ENCODE results near the gene F11.

The F11 gene

DNA sequence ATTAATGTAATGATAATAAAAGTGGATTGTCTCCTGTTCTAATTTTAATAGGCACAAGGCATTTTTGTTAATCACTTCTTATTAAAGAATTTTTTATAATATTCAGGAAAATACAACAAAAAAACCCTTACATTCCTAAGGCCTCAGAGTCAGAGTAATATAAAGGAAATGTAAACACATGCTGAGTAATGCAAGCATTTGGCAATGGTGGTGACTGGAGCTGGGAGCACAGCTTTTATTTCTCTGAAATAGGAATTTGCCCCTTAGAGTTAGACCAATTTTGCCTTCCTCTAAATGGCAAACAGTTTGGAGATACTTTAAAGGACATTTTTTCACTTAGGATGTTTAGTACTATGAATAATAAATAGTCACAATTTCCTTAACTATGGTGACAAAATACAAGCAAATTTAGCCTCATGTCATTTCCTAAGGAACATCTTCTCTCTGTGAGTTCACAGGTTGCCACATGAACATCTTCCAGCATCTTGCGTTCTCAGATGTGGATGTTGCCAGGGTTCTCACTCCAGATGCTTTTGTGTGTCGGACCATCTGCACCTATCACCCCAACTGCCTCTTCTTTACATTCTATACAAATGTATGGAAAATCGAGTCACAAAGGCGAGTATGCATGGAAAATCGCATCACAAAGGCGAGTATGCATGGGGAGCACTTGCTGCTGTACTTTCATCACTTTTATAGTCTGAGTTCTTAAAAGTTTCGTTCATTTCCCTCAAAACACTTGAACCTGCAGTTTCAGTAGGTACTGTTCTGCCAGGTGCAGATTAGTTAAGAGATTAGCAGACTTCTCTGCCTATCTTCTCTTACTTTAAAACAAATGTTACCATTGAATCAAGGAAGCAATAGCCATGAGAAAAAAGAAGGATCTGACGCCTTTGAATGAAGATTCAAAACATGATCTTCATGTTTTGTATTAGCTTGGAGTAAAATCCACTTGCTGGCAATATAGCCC is 15.9 kb upstream of the F11 start:
- H4K20me1 ChIP-seq (ENCODE audit: control insufficient read depth, insufficient read depth, low read depth, low read length), result no peaks in the 10 kb centered on the region
- H3K9me3 ChIP-seq (ENCODE audit: control insufficient read depth, insufficient read depth, low read length), result no peaks in the 10 kb centered on the region
- H3K27me3 ChIP-seq (ENCODE audit: control insufficient read depth, low read length), result peaks cover 3% of the 10 kb centered on the region; the same call in 1 of the 2 replicates
- no peaks in the 10 kb centered on the region for H3K4me1 ChIP-seq (ENCODE audit: control insufficient read depth, low read length)
- H3K4me3 ChIP-seq (ENCODE audit: low read length), result no peak overlapping the region
- no peaks in the 10 kb centered on the region for H3F3A ChIP-seq (ENCODE audit: control insufficient read depth, insufficient read depth)
- no peak overlapping the region for H3K27ac ChIP-seq (ENCODE audit: low read depth, low read length)
- H3K36me3 ChIP-seq (ENCODE audit: control insufficient read depth, low read length), result no peaks in the 10 kb centered on the region
- H3K4me2 ChIP-seq (ENCODE audit: low read length), result no peak overlapping the region
- TF ChIP-seq, protein P1, sequence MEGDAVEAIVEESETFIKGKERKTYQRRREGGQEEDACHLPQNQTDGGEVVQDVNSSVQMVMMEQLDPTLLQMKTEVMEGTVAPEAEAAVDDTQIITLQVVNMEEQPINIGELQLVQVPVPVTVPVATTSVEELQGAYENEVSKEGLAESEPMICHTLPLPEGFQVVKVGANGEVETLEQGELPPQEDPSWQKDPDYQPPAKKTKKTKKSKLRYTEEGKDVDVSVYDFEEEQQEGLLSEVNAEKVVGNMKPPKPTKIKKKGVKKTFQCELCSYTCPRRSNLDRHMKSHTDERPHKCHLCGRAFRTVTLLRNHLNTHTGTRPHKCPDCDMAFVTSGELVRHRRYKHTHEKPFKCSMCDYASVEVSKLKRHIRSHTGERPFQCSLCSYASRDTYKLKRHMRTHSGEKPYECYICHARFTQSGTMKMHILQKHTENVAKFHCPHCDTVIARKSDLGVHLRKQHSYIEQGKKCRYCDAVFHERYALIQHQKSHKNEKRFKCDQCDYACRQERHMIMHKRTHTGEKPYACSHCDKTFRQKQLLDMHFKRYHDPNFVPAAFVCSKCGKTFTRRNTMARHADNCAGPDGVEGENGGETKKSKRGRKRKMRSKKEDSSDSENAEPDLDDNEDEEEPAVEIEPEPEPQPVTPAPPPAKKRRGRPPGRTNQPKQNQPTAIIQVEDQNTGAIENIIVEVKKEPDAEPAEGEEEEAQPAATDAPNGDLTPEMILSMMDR (IDR thresholded peaks at IDR 0.05; ENCODE audit: low read depth, low read length, poor library complexity, severe bottlenecking), result no peak
- no peak for TF ChIP-seq EZH2phosphoT487 (IDR thresholded peaks at IDR 0.05; ENCODE audit: borderline replicate concordance, low read length)
- no peaks in the 10 kb centered on the region for H3K9me2 ChIP-seq (replicated peaks; ENCODE audit: control insufficient read depth, low read length)
- H3K79me2 ChIP-seq (ENCODE audit: control insufficient read depth, low read length), result no peaks in the 10 kb centered on the region

DNA sequence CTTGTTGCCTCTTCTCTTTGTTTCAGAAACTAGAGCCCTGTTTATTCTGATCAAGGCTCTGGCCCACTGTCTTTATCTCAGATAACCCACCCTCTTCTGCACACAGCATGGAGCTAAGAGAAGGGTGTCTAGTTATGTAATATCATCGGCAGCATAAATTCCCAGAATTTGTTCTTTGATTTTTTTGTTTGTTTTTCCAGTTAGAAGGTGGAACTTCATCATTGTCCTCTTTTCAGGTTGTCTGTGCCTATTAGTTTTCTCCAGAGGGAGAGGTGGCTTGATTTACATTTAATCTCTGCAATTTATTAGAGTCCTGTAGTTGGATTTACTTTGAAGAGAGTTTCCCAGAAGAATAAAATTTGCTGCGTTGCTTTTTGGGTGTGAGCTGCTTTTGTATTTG is 15.2 kb upstream of the F11 start:
- Histone ChIP-seq H3K27me3 (ENCODE audit: control insufficient read depth, low read length) (peaks cover 3% of the 10 kb centered on the region; the same call in 1 of the 2 replicates), H3K9me3 (ENCODE audit: control insufficient read depth, insufficient read depth, low read length) (no peaks in the 10 kb centered on the region), H3K4me3 (ENCODE audit: low read length) (no peak overlapping the region), H3K4me1 (ENCODE audit: control insufficient read depth, low read length) (no peaks in the 10 kb centered on the region), H4K20me1 (ENCODE audit: control insufficient read depth, insufficient read depth, low read depth, low read length) (no peaks in the 10 kb centered on the region), H3K9me2 (replicated peaks; ENCODE audit: control insufficient read depth, low read length) (no peaks in the 10 kb centered on the region), H3K4me2 (ENCODE audit: low read length) (no peak overlapping the region), H3K27ac (ENCODE audit: low read depth, low read length) (no peak overlapping the region), H3K36me3 (ENCODE audit: control insufficient read depth, low read length) (no peaks in the 10 kb centered on the region), H3K79me2 (ENCODE audit: control insufficient read depth, low read length) (no peaks in the 10 kb centered on the region), H3F3A (ENCODE audit: control insufficient read depth, insufficient read depth) (no peaks in the 10 kb centered on the region)
- TF ChIP-seq, protein P1 (IDR thresholded peaks at IDR 0.05; ENCODE audit: low read depth, low read length, poor library complexity, severe bottlenecking), result no peak
- no peak for TF ChIP-seq EZH2phosphoT487 (IDR thresholded peaks at IDR 0.05; ENCODE audit: borderline replicate concordance, low read length)

DNA sequence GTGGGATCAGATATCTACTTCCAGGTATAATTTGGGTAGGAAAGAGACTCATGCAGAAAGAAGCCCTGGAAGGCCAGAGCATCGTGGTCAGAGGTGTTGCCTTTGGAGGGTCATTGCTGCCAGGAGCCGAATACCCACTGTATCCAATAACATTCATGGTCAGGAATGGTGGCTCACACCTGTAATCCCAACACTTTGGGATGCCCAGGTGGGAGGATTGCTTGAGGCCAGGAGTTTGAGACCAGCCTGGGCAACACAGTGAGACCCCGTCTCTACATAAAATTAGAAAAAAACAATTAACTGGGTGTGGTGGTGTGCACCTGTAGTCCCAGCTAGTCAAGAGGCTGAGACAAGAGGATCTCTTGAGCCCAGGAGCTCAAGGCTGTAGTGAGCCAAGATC is 10.9 kb upstream of the F11 start:
- no peak overlapping the region for H3K27ac ChIP-seq (ENCODE audit: low read depth, low read length)
- no peak overlapping the region for H3K4me2 ChIP-seq (ENCODE audit: low read length)
- H3K9me2 ChIP-seq (replicated peaks; ENCODE audit: control insufficient read depth, low read length), result no peaks in the 10 kb centered on the region
- H3K27me3 ChIP-seq (ENCODE audit: control insufficient read depth, low read length), result peaks cover 3% of the 10 kb centered on the region; the same call in 1 of the 2 replicates
- H3F3A ChIP-seq (ENCODE audit: control insufficient read depth, insufficient read depth), result no peaks in the 10 kb centered on the region
- no peaks in the 10 kb centered on the region for H4K20me1 ChIP-seq (ENCODE audit: control insufficient read depth, insufficient read depth, low read depth, low read length)
- H3K4me1 ChIP-seq (ENCODE audit: control insufficient read depth, low read length), result no peaks in the 10 kb centered on the region
- H3K4me3 ChIP-seq (ENCODE audit: low read length), result no peak overlapping the region
- H3K9me3 ChIP-seq (ENCODE audit: control insufficient read depth, insufficient read depth, low read length), result no peaks in the 10 kb centered on the region
- TF ChIP-seq EZH2phosphoT487 (IDR thresholded peaks at IDR 0.05; ENCODE audit: borderline replicate concordance, low read length), result no peak
- TF ChIP-seq, protein P1 (IDR thresholded peaks at IDR 0.05; ENCODE audit: low read depth, low read length, poor library complexity, severe bottlenecking), result no peak
- H3K79me2 ChIP-seq (ENCODE audit: control insufficient read depth, low read length), result no peaks in the 10 kb centered on the region
- H3K36me3 ChIP-seq (ENCODE audit: control insufficient read depth, low read length), result no peaks in the 10 kb centered on the region
